ENCODE measurements around the gene DHX35.

DNA sequence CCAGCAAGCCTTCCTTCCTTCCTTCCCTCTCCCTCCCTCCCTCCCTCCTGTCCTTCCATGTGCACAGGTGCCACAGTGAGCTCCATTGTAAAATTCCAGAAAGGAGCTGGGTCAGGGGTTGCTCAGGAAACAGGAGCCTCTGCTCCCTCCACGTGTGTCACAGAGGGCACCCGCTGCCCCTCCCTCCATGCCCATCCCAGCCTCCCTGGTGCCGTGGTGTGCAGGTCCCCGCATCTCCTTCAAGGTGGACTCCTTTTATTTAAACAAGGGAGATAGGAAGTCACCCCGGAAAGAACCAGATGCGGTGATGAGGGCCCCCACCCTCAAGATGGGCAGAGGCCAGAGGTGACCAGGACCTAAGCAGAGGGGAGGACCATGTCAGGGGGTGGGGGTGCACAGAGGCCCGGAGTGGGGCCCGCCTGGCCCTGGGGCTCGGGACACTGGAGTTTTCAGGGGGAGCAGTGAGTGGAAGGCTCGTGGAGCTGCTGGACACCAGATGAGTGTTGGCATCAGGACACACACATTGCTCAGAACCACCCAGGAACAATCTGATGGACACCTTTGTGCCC, 85.4 kb downstream of the DHX35 start:
- TF ChIP-seq, protein P1, sequence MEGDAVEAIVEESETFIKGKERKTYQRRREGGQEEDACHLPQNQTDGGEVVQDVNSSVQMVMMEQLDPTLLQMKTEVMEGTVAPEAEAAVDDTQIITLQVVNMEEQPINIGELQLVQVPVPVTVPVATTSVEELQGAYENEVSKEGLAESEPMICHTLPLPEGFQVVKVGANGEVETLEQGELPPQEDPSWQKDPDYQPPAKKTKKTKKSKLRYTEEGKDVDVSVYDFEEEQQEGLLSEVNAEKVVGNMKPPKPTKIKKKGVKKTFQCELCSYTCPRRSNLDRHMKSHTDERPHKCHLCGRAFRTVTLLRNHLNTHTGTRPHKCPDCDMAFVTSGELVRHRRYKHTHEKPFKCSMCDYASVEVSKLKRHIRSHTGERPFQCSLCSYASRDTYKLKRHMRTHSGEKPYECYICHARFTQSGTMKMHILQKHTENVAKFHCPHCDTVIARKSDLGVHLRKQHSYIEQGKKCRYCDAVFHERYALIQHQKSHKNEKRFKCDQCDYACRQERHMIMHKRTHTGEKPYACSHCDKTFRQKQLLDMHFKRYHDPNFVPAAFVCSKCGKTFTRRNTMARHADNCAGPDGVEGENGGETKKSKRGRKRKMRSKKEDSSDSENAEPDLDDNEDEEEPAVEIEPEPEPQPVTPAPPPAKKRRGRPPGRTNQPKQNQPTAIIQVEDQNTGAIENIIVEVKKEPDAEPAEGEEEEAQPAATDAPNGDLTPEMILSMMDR (IDR thresholded peaks at IDR 0.05) = no peak
- TF ChIP-seq POLR2A (IDR thresholded peaks at IDR 0.05) = no peak
